Activated CD8-positive, alpha-beta memory T cell treated with anti-CD3 and anti-CD28 coated beads for 48 hours (primary cell): ENCODE results near the gene MAP2K5.

ENCODE experiments used
- DNase-seq, 3 experiments: peaks; one replicate each; pipeline ENCODE4 v3.0.0-alpha.2; 2020; ENCODE audit warnings: low read depth in 2 of 3, low spot score in 2 of 3

The MAP2K5 gene

GRCh38 chr15:67521029-67521782 is 21.3 kb upstream of the MAP2K5 start, which contains the start of gene C15orf61:
TSS of gene C15orf61 (plus strand) at chr15:67521131. CDS start at chr15:67521249, 118 bp downstream.
- DNase-seq, result peak; percentile 55 to 77 (median 67)

GRCh38 chr15:67521783-67522568 is 20.5 kb upstream of the MAP2K5 start:
- no peak for DNase-seq

- no peak for DNase-seq
Observed at GRCh38 chr15:67523330-67523729, 19.2 kb upstream of the MAP2K5 start.

GRCh38 chr15:67524235-67524634 is 18.3 kb upstream of the MAP2K5 start:
- DNase-seq, result no peak

GRCh38 chr15:67528513-67528912 is 14.0 kb upstream of the MAP2K5 start:
- DNase-seq, result no peak

GRCh38 chr15:67531379-67531914 is 11.1 kb upstream of the MAP2K5 start:
- DNase-seq, result no peak

- no peak for DNase-seq
Observed at GRCh38 chr15:67533873-67534272, 8.6 kb upstream of the MAP2K5 start.

GRCh38 chr15:67534360-67534759 is 8.1 kb upstream of the MAP2K5 start:
- DNase-seq, result no peak

GRCh38 chr15:67537771-67538170 is 4.7 kb upstream of the MAP2K5 start:
- DNase-seq, result no peak

- no peak for DNase-seq
Observed at GRCh38 chr15:67543348-67543718, 830 bp downstream of the MAP2K5 start.

- no peak for DNase-seq
Observed at GRCh38 chr15:67544475-67544874, 2.0 kb downstream of the MAP2K5 start.

- no peak for DNase-seq
Observed at GRCh38 chr15:67545864-67546263, 3.4 kb downstream of the MAP2K5 start.

GRCh38 chr15:67547064-67547463 is 4.6 kb downstream of the MAP2K5 start:
- DNase-seq, result no peak

GRCh38 chr15:67547836-67548235 is 5.3 kb downstream of the MAP2K5 start:
- no peak for DNase-seq

- no peak for DNase-seq
Observed at GRCh38 chr15:67548236-67548852, 5.8 kb downstream of the MAP2K5 start.

GRCh38 chr15:67548862-67549651 is 6.6 kb downstream of the MAP2K5 start:
- DNase-seq, result no peak

GRCh38 chr15:67549736-67550135 is 7.2 kb downstream of the MAP2K5 start:
- no peak for DNase-seq

GRCh38 chr15:67550522-67550921 is 8.0 kb downstream of the MAP2K5 start:
- DNase-seq, result no peak

GRCh38 chr15:67551207-67551743 is 8.8 kb downstream of the MAP2K5 start:
- DNase-seq, result no peak

GRCh38 chr15:67554580-67554979 is 12.1 kb downstream of the MAP2K5 start:
- DNase-seq, result no peak
